ENCODE results near the gene ARHGAP18. TPM values are rescaled to one million over a fixed set of nuclear protein-coding genes. Genes with fewer than 3 reads are reported as not detected.

ARHGAP18 gene
- total RNA-seq, 1 donor from 2014 or later, result 4.5 TPM

Other genes starting within 250 kb of the ARHGAP18 start
- gene TMEM244, start 151.1 kb upstream of the ARHGAP18 start, total RNA-seq, result not detected in 2 replicates

All from bronchial epithelial cell (primary cell).